ENCODE measurements around the gene TNRC6A.

Gene TNRC6A

DNA sequence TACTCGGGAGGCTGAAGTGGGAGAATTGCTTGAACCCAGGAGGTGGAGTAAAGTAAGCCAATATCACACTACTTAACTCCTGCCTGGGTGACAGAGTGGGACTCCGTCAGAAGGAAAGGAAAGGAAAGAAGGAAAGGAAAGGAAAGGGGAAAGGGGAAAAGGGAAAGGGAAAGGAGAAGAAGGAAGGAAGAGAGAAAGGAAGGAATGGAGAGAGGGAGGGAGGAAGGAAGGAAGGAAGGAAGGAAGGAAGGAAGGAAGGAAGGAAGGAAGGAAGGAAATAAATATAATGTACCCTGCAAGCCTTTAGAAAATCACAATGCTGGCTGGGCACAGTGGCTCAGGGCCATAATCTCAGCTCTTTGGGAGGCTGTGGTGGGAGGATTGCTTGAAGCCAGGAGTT lies 143.6 kb downstream of the TNRC6A start:
- no peak overlapping the region for H2AFZ ChIP-seq (ENCODE audit: low read length, unreplicated experiment)
- H3K4me3 ChIP-seq (ENCODE audit: low read depth, low read length), result no peak overlapping the region
- no peaks in the 10 kb centered on the region for H3K79me2 ChIP-seq (ENCODE audit: control insufficient read depth, insufficient read depth, low read length, unreplicated experiment)
- no peaks in the 10 kb centered on the region for H3K4me1 ChIP-seq (ENCODE audit: control insufficient read depth, insufficient read depth, low read length, unreplicated experiment)
- H3K27ac ChIP-seq (ENCODE audit: low read depth, low read length), result no peak overlapping the region
- peaks cover 26% of the 10 kb centered on the region for H3K27me3 ChIP-seq (ENCODE audit: insufficient read depth, low read length)
- no peaks in the 10 kb centered on the region for H3K36me3 ChIP-seq (ENCODE audit: insufficient read depth, low read length)

DNA sequence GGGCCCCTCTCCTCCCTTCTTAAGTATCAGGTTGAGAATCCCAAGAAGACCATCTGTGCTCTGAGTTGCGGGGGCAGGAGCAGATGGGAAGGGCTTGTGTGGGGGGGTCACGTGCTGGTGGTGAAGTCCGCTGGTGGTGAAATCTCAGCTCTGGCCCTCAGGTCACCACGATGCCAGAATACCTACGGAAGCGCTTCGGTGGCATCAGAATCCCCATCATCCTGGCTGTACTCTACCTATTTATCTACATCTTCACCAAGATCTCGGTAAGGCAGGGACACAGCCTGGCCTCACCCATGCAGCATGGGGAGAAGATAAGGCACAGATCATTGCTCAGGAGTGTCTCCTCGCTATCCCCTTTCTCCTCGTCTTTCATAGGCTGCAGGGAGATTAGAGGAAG lies 146.0 kb downstream of the TNRC6A start:
- Histone ChIP-seq H3K79me2 (ENCODE audit: control insufficient read depth, insufficient read depth, low read length, unreplicated experiment) (no peaks in the 10 kb centered on the region), H2AFZ (ENCODE audit: low read length, unreplicated experiment) (no peak overlapping the region), H3K27me3 (ENCODE audit: insufficient read depth, low read length) (peaks cover 26% of the 10 kb centered on the region), H3K36me3 (ENCODE audit: insufficient read depth, low read length) (no peaks in the 10 kb centered on the region), H3K4me1 (ENCODE audit: control insufficient read depth, insufficient read depth, low read length, unreplicated experiment) (no peaks in the 10 kb centered on the region), H3K4me3 (ENCODE audit: low read depth, low read length) (no peak overlapping the region), H3K27ac (ENCODE audit: low read depth, low read length) (no peak overlapping the region)

All from ACC112 (cell line).